ENCODE measurements around the gene TTC19. TPM values are rescaled to one million over a fixed set of nuclear protein-coding genes. Genes with fewer than 3 reads are reported as not detected.

TTC19 gene
- total and polyA plus RNA-seq, 2 of the 8 experiments (the other 6 are each of a cell fraction or from before 2014, with no cell fraction given), result 11.8 to 55.0 TPM

DNA sequence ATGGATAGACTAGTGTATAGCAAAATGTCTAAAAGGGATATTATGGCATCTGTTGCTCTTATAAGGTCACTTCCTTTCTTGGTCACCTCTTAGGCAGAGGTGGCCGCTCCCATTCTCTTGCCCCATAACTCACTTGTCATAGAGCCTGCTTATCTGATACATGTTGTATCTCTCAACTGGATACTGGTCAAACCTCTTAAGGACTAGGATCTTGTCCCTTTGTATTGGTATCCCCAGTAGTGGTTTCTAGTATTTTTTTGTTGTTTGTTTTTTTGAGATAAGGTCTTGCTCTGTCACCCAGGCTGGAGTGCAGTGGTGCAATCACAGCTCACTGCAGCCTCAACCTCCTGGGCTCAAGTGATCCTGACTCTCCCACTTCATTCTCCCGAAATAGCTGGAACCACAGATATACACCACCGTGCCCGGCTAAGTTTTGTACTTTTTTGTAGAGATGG lies 27.1 kb upstream of the TTC19 start:
- no peak for DNase-seq (ENCODE audit: low read depth in 1 of 2, low spot score in 2 of 2)
- CTCF ChIA-PET (ENCODE audit: partially characterized antibody), result no interaction called here
- H3K79me2 ChIP-seq (ENCODE audit: control insufficient read depth in 1 of 2, insufficient read depth in 2 of 2, low read length in 2 of 2), result no peaks in the 10 kb centered on the region

More for the DNA sequence above, 27.1 kb upstream of the TTC19 start:
- TF ChIP-seq ASH2L (IDR thresholded peaks at IDR 0.05; ENCODE audit: low read length), result no peak
- TF ChIP-seq SIN3A (conservative IDR thresholded peaks at IDR 0.05 in 1 of 2, IDR thresholded peaks at IDR 0.05 in 1 of 2; ENCODE audit: low read depth in 1 of 2, low read length in 2 of 2), result no peak
- TF ChIP-seq POLR2AphosphoS5 (IDR thresholded peaks at IDR 0.05; ENCODE audit: low read depth, low read length), result no peak
- TF ChIP-seq BACH1 (IDR thresholded peaks at IDR 0.05; ENCODE audit: low read length), result no peak
- TF ChIP-seq NRF1 (IDR thresholded peaks at IDR 0.05; ENCODE audit: low read depth, low read length), result no peak
- TF ChIP-seq JUND (IDR thresholded peaks at IDR 0.05; ENCODE audit: low read length), result no peak
- no peak for TF ChIP-seq CBX5 (IDR thresholded peaks at IDR 0.05; ENCODE audit: low read depth, low read length)
- H4K5ac ChIP-seq (ENCODE audit: insufficient read length, low read depth, low read length), result no peak overlapping the region
- no peak overlapping the region for H2BK12ac ChIP-seq (ENCODE audit: low read depth, low read length)
- H3K4ac ChIP-seq (replicated peaks; ENCODE audit: insufficient read length, low read depth, low read length), result no peak overlapping the region
- no peak overlapping the region for H3K27ac ChIP-seq (ENCODE audit: low read depth, low read length)
- no peak overlapping the region for H3K56ac ChIP-seq (replicated peaks; ENCODE audit: insufficient read length, low read depth, low read length)
- H3K27me3 ChIP-seq (replicated peaks in 1 of 4; ENCODE audit: control insufficient read depth in 3 of 4, extremely low read depth in 1 of 4, insufficient read depth in 3 of 4, low read length in 3 of 4), result no peaks in the 10 kb centered on the region
- H3K4me3 ChIP-seq (ENCODE audit: extremely low read depth in 1 of 4, insufficient read depth in 2 of 4, low read depth in 3 of 4, low read length in 4 of 4), result no peak overlapping the region
- no peaks in the 10 kb centered on the region for H3K23me2 ChIP-seq (ENCODE audit: low read depth, low read length)
- H3K18ac ChIP-seq (ENCODE audit: extremely low read depth, low read length), result no peak overlapping the region
- POLR2A ChIA-PET (ENCODE audit: partially characterized antibody), result no interaction called here
- no peak overlapping the region for H2BK5ac ChIP-seq (ENCODE audit: low read depth, low read length)
- peaks cover 0 to 2% of the 10 kb centered on the region in 2 experiments for H4K20me1 ChIP-seq (replicated peaks in 1 of 2; ENCODE audit: control insufficient read depth in 1 of 2, insufficient read depth in 2 of 2, low read length in 2 of 2)
- peaks cover 2 to 14% (median 8%) of the 10 kb centered on the region in 4 experiments; a peak in 5 of 7 replicates for H3K4me1 ChIP-seq (replicated peaks in 1 of 4; ENCODE audit: control insufficient read depth in 3 of 4, insufficient read depth in 4 of 4, low read length in 3 of 4)
- H2BK120ac ChIP-seq (replicated peaks; ENCODE audit: low read depth, low read length), result no peak overlapping the region
- no peaks in the 10 kb centered on the region for H3K9me3 ChIP-seq (ENCODE audit: insufficient read depth in 2 of 2, low read depth in 1 of 2, low read length in 1 of 2)
- no peak overlapping the region for H2AK5ac ChIP-seq (ENCODE audit: low read depth, low read length)
- no peak overlapping the region for H3K23ac ChIP-seq (ENCODE audit: insufficient read length)
- H3K14ac ChIP-seq (ENCODE audit: insufficient read length), result no peak overlapping the region
- no peak overlapping the region for H4K8ac ChIP-seq (ENCODE audit: extremely low read depth, insufficient read depth, low read length)
- no peak overlapping the region for H2BK15ac ChIP-seq (ENCODE audit: low read length)
- H2BK20ac ChIP-seq (ENCODE audit: low read length), result no peak overlapping the region
- H3K4me2 ChIP-seq (ENCODE audit: insufficient read depth in 1 of 2, low read depth in 2 of 2, low read length in 2 of 2), result no peak overlapping the region
- H4K91ac ChIP-seq (replicated peaks; ENCODE audit: insufficient read length, low read length), result no peak overlapping the region
- no peak overlapping the region for H3K9ac ChIP-seq (replicated peaks in 1 of 4; ENCODE audit: extremely low read depth in 1 of 4, low read depth in 3 of 4, low read length in 3 of 4)
- peaks cover 0 to 9% (median 5%) of the 10 kb centered on the region in 4 experiments; a peak in 4 of 8 replicates for H3K36me3 ChIP-seq (ENCODE audit: control insufficient read depth in 2 of 4, insufficient read depth in 4 of 4, low read length in 3 of 4)
- WGBS, 2 experiments (ENCODE audit: extremely low coverage in 1 of 2, insufficient coverage in 1 of 2, insufficient read length in 1 of 2, insufficient replicate concordance in 2 of 2, low coverage in 1 of 2, low lambda C conversion rate in 2 of 2, missing lambda C conversion rate in 1 of 2), result 94% methylated on average over 4 of the region's 4 CpGs; no CpG with 5 or more reads in 1 of the 2 experiments
- H3K79me1 ChIP-seq (ENCODE audit: low read depth, low read length), result 0 out of 2 replicates have a peak, but pooled peaks cover 3% of the 10 kb centered on the region
- H2AFZ ChIP-seq (ENCODE audit: low read length), result no peak overlapping the region
- FAIRE-seq, result no peak

Data from H1 (cell line).